Hepatocyte (in vitro differentiated cells): ENCODE results near the gene OAF. TPM values are rescaled to one million over a fixed set of nuclear protein-coding genes. Genes with fewer than 3 reads are reported as not detected.

Source experiments
- DNase-seq: peaks from one replicate; pipeline ENCODE4 v3.0.0-alpha.2; 2016; ENCODE audit warnings: low spot score
- H2AFZ ChIP-seq: fragments of 200-600 bp; sonication (generic); 2 replicates; pipeline ENCODE4 v1.6.0; 2016; ENCODE audit warnings: antibody characterized with exemption, mild to moderate bottlenecking
- H3K27ac ChIP-seq: fragments of 200-600 bp; sonication (generic); 2 replicates; pipeline ENCODE4 v1.5.1; 2016; ENCODE audit warnings: mild to moderate bottlenecking
- H3K27me3 ChIP-seq: fragments of 200-600 bp; sonication (generic); 2 replicates; pipeline ENCODE4 v1.6.1; 2016
- H3K36me3 ChIP-seq: fragments of 200-600 bp; sonication (generic); replicated peaks from 2 replicates; pipeline ENCODE4 v1.5.1; 2016; ENCODE audit warnings: low read depth; ENCODE audit not compliant: insufficient read depth
- H3K4me1 ChIP-seq: fragments of 200-600 bp; sonication (generic); 2 replicates; pipeline ENCODE4 v1.5.1; 2016; ENCODE audit warnings: mild to moderate bottlenecking, moderate library complexity; ENCODE audit not compliant: insufficient read depth
- H3K4me2 ChIP-seq: fragments of 200-600 bp; sonication (generic); 2 replicates; pipeline ENCODE4 v1.6.0; 2016
- H3K4me3 ChIP-seq: fragments of 200-600 bp; sonication (generic); 2 replicates; pipeline ENCODE4 v1.5.1; 2016; ENCODE audit warnings: mild to moderate bottlenecking
- H3K79me2 ChIP-seq: fragments of 200-600 bp; sonication (generic); 2 replicates; pipeline ENCODE4 v1.6.0; 2017; ENCODE audit warnings: mild to moderate bottlenecking
- H3K9me2 ChIP-seq: fragments of 200-600 bp; sonication (generic); replicated peaks from 2 replicates; pipeline ENCODE4 v1.6.0; 2017; ENCODE audit warnings: mild to moderate bottlenecking; ENCODE audit not compliant: insufficient read depth
- H3K9me3 ChIP-seq: fragments of 200-600 bp; sonication (generic); 2 replicates; pipeline ENCODE4 v1.5.1; 2016; ENCODE audit warnings: low read depth, mild to moderate bottlenecking
- H4K20me1 ChIP-seq: fragments of 200-600 bp; sonication (generic); 2 replicates; pipeline ENCODE4 v1.6.0; 2016; ENCODE audit warnings: mild to moderate bottlenecking; ENCODE audit not compliant: insufficient read depth, poor library complexity, severe bottlenecking
- EZH2 ChIP-seq: fragments of 200-600 bp; sonication (generic); IDR thresholded peaks from 2 replicates; pipeline ENCODE4 v1.6.1; 2016; ENCODE audit warnings: antibody characterized with exemption, mild to moderate bottlenecking, borderline replicate concordance
- EZH2phosphoT487 ChIP-seq: fragments of 200-600 bp; sonication (generic); IDR thresholded peaks from one replicate; pipeline ENCODE4 v1.6.1; 2018; ENCODE audit warnings: antibody characterized with exemption, mild to moderate bottlenecking, low read depth, moderate library complexity; ENCODE audit not compliant: unreplicated experiment, severe bottlenecking
- WGBS: methylation state at CpG from one replicate; pipeline ENCODE4 v1.1.6; 2016; ENCODE audit warnings: low lambda C conversion rate; ENCODE audit errors: missing lambda C conversion rate; 5-methylcytosine and 5-hydroxymethylcytosine counted together
- polyA plus RNA-seq: library from polyadenylated mRNA; unstranded; fragments of >200 nt; fragmentation: Nextera tagmentation; extraction: Ambion mirVana; gene quantifications from 2 replicates; pipeline ENCODE4 v1.2.1, GENCODE V29; 2016
- total RNA-seq: library from RNA; depleted of rRNA; stranded (reverse); fragments of >200 nt; gene quantifications from 2 replicates; pipeline ENCODE4 v1.2.3, GENCODE V29; 2014
- TF ChIP-seq, protein P1 (sequence below): fragments of 200-600 bp; sonication (generic); IDR thresholded peaks from 2 replicates; pipeline ENCODE4 v1.5.1; 2016; ENCODE audit warnings: antibody characterized with exemption, mild to moderate bottlenecking; ENCODE audit not compliant: poor library complexity

Gene OAF
- total and polyA plus RNA-seq, 2 experiments from 2014 or later: 63.9 to 102 TPM

DNA sequence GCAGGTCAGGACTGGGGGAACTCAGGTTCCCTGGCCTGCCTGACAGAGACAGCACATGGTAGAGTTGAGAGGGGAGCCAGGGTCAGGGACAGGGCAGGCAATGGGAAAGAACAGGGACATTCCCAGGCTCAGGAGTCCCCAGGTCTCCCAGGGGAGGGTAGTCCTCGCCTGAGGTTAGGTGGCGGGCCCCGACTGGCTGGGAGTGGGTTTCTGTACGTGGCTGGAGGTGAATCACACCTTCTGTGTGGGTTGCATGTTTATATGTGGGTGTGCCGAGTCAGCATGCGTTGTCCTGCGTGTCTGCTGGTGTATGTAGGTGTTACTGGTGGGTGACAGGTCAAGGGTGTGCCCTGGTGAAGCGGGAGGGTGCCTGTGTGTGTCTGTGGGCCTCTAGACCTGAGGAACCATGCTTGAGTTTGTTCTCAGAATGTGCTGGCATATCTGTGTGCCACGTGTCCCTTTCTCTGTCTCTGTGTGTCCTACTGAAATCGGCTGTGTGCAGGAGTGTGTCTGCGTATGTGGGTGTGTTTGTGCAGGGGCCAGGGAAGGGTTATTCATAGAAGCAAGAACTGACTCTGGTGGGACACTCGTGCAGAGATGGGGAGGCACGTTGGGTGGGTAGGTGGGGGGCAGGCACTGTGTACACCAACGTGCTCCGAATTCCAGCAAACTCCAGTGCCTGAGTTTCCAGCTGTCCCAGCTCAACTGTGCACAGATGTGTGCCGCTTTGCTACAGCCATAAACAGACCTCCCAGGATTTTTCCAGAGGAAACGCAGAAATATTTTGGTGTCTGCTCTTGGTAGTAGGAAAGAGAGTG lies 23.8 kb upstream of the OAF start:
- TF ChIP-seq EZH2phosphoT487 (no peak), EZH2 (no peak)
- TF ChIP-seq, protein P1, sequence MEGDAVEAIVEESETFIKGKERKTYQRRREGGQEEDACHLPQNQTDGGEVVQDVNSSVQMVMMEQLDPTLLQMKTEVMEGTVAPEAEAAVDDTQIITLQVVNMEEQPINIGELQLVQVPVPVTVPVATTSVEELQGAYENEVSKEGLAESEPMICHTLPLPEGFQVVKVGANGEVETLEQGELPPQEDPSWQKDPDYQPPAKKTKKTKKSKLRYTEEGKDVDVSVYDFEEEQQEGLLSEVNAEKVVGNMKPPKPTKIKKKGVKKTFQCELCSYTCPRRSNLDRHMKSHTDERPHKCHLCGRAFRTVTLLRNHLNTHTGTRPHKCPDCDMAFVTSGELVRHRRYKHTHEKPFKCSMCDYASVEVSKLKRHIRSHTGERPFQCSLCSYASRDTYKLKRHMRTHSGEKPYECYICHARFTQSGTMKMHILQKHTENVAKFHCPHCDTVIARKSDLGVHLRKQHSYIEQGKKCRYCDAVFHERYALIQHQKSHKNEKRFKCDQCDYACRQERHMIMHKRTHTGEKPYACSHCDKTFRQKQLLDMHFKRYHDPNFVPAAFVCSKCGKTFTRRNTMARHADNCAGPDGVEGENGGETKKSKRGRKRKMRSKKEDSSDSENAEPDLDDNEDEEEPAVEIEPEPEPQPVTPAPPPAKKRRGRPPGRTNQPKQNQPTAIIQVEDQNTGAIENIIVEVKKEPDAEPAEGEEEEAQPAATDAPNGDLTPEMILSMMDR: no peak
- H3K9me3 ChIP-seq: no peaks in the 10 kb centered on the region
- peak overlapping the region; percentile 66 for H3K4me2 ChIP-seq
- peak overlapping the region; percentile 98 for H3K27ac ChIP-seq
- H3K36me3 ChIP-seq: no peaks in the 10 kb centered on the region
- WGBS: 33% methylated on average over 17 of the region's 17 CpGs
- H3K27me3 ChIP-seq: no peaks in the 10 kb centered on the region
- no peaks in the 10 kb centered on the region for H3K9me2 ChIP-seq
- H2AFZ ChIP-seq: no peak overlapping the region
- no peak overlapping the region for H3K4me3 ChIP-seq
- DNase-seq: peak; percentile 63
- no peaks in the 10 kb centered on the region for H3K79me2 ChIP-seq
- no peaks in the 10 kb centered on the region for H4K20me1 ChIP-seq
- peaks cover 70% of the 10 kb centered on the region for H3K4me1 ChIP-seq

- no peaks in the 10 kb centered on the region for H3K9me2 ChIP-seq
- H3K4me3 ChIP-seq: no peak overlapping the region
- H4K20me1 ChIP-seq: no peaks in the 10 kb centered on the region
- H3K9me3 ChIP-seq: no peaks in the 10 kb centered on the region
- H3K4me1 ChIP-seq: peaks cover 64% of the 10 kb centered on the region
- H3K27ac ChIP-seq: peak overlapping the region; percentile 98
- no peak for DNase-seq
- WGBS: 89% methylated on average over 5 of the region's 5 CpGs
- no peaks in the 10 kb centered on the region for H3K36me3 ChIP-seq
- no peaks in the 10 kb centered on the region for H3K27me3 ChIP-seq
- H2AFZ ChIP-seq: no peak overlapping the region
- TF ChIP-seq, protein P1: no peak
- TF ChIP-seq EZH2phosphoT487 (no peak), EZH2 (no peak)
- no peaks in the 10 kb centered on the region for H3K79me2 ChIP-seq
- peak overlapping the region; percentile 66 for H3K4me2 ChIP-seq
Measured at GRCh38 chr11:120188371-120188770, 22.5 kb upstream of the OAF start.

DNA sequence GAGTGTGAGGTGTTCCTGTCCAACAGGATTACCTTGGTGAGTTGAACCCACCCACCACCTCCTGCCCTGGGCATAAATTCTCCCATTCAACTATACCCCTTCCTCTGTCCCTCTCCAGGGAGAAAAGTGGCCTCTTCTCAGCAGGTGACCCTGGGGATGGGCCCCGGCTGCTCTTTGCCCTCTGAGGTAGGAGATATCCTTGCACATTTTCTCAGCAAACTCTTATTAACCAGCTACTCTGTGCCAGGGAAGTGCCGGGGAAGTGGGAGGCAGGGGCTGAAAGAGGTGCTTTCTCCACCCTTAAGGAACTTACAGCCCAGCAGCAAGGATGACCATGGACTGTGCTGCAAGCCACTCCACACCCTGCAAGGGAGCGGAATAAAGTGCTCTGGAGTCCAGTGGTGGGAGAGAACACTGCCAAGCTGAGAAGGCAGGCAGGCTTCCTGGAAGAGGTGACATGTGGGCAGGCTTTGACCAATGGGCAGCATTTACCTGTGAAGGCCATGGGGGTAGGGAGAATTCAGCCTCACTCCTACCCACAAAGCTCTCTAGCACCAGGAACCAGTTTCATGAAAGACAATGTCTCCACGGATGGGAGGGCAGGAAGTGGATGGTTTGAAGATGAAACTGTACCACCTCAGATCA lies 21.9 kb upstream of the OAF start:
- H3K27ac ChIP-seq: peak overlapping the region; percentile 98
- H3K27me3 ChIP-seq: no peaks in the 10 kb centered on the region
- H3K4me2 ChIP-seq: peak overlapping the region; percentile 66
- H3K4me3 ChIP-seq: no peak overlapping the region
- H2AFZ ChIP-seq: no peak overlapping the region
- H3K9me2 ChIP-seq: no peaks in the 10 kb centered on the region
- no peaks in the 10 kb centered on the region for H3K36me3 ChIP-seq
- no peaks in the 10 kb centered on the region for H4K20me1 ChIP-seq
- peaks cover 60% of the 10 kb centered on the region for H3K4me1 ChIP-seq
- no peaks in the 10 kb centered on the region for H3K79me2 ChIP-seq
- no peaks in the 10 kb centered on the region for H3K9me3 ChIP-seq
- 79% methylated on average over 4 of the region's 4 CpGs for WGBS
- TF ChIP-seq, protein P1: no peak
- no peak for TF ChIP-seq EZH2phosphoT487
- TF ChIP-seq EZH2: no peak
- DNase-seq: no peak
